GM19455 (cell line): ENCODE results near the gene SRRM5.

Experiments
- ATAC-seq: cut with Tn5 transposase; IDR thresholded peaks from one replicate; pipeline ENCODE4 v1.9.1; 2021; ENCODE audit not compliant: unreplicated experiment

SRRM5 gene

DNA sequence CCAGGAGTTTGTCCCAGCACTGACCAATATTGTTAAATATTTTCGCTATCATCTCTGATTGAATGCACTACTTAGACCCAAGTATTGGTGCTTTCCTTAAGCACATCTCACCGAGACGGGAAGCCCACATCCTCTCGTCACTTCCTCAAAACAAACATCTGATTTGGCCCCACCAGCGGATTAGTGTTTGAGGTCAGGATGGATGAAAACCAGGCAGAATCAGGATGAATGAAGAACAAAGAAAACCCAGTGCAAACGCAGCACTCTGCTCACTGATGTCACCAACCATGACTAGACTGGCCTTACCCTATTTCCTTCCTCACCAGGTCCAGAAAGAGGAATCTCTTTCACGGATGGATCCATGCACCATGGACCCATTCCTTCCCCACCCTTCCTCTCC, 52.1 kb downstream of the SRRM5 start:
- ATAC-seq, result no peak
